Muscle layer of colon (tissue), 2 donors: ENCODE measurements around the gene SLC30A3.
"Not testable (repeated sequence)": the region's sequence is repeated elsewhere in the genome, so short reads cannot be mapped to it uniquely, and the experiment has no call there.

Source experiments
- H3K27ac ChIP-seq: one replicate; pipeline ENCODE4 v1.7.0; 2013; ENCODE audit warnings: low read depth, mild to moderate bottlenecking, low read length, moderate library complexity
- H3K27me3 ChIP-seq, 2 donors: one replicate each; pipeline ENCODE4 v1.7.0; 2013; ENCODE audit warnings: low read length in 2 of 2, mild to moderate bottlenecking in 2 of 2; ENCODE audit not compliant: insufficient read depth in 2 of 2, control insufficient read depth in 1 of 2
- H3K36me3 ChIP-seq: one replicate; pipeline ENCODE4 v1.7.0; 2013; ENCODE audit warnings: mild to moderate bottlenecking, low read length; ENCODE audit not compliant: insufficient read depth
- H3K4me1 ChIP-seq: one replicate; pipeline ENCODE4 v1.7.0; 2013; ENCODE audit warnings: mild to moderate bottlenecking, low read length; ENCODE audit not compliant: insufficient read depth
- H3K4me3 ChIP-seq, 2 donors: one replicate each; pipeline ENCODE4 v1.7.0; 2013; ENCODE audit warnings: low read length in 2 of 2, low read depth in 1 of 2, mild to moderate bottlenecking in 1 of 2, moderate library complexity in 1 of 2
- H3K9ac ChIP-seq: one replicate; pipeline ENCODE4 v1.7.0; 2013; ENCODE audit warnings: low read length
- H3K9me3 ChIP-seq: one replicate; pipeline ENCODE4 v1.7.0; 2013; ENCODE audit warnings: mild to moderate bottlenecking, low read length
- donor health status: abdominal sarcoma.
- donor health status: Adenocarcinoma of cecum.

The SLC30A3 gene

DNA sequence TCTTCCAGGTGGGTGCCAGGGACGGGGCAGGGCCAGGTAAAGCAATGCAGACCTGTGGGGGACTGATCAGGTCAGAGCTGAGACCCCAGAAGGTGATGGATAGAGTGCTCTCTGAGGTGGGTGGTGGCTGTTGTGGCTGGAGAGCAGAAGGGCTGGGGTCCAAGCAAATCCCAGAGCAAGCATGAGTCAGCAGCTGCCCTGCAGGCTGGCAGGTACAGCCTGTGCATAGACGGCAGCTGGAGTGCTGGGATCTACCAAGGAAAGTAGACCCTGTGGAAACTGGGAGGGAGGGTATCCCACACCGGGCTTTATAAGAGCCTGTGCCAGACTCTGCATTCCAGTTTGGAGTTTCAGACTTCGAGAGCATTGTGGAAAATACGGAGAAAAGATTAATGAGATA lies 20.0 kb upstream of the SLC30A3 start:
- Histone ChIP-seq H3K9ac (no peak overlapping the region), H3K4me3 (no peak overlapping the region), H3K27ac (no peak overlapping the region)

DNA sequence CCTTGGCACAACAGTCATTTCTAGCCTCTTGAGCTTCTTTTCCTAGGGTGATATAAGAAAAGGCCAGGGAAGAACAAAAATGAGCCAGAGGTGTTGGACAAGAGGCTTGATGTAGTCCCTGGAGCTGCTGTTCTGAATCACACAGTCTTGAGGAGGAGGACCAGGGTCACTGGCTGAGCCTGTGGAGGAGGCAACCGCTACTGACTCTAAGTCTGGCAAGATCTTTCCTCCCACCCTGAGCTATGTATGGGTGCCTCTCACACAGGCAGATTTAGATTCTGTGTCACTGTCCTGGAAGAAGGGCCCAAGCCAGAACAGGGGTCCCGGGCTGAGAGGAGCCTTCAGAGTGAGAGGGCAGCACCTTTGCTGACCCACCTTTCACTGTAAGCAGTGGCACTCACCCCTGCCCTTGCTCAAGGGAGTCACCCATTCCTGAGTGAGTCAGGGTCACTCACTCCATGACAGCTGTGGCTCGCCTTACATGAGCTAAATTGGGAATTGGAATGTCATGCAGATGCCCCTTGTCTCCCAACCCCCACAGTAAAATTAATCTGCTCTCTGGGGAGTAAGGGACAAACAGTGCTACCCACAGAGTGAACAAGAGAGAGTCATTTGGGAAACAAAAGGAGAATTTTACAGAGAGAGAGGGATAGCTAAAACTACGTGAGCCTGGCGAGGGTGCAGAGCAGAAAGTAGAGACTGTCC lies 19.2 kb upstream of the SLC30A3 start, which contains the start of gene TRIM54:
Gene TRIM54 (plus strand): TSS at position 575 of the 705 bp plus-strand sequence. CDS start 303 bp downstream, outside the sequence.
- Histone ChIP-seq H3K9ac (no peak within 1 kb of the TSS), H3K36me3 (no peaks in the 10 kb centered on the region), H3K27me3 (peaks cover 0 to 10% of the 10 kb centered on the region in 2 donors), H3K9me3 (no peaks in the 10 kb centered on the region), H3K27ac (no peak within 1 kb of the TSS), H3K4me3 (no peak within 1 kb of the TSS), H3K4me1 (peaks cover 4% of the 10 kb centered on the region)

More for the DNA sequence above, 20.0 kb upstream of the SLC30A3 start:
- Histone ChIP-seq H3K9me3 (no peaks in the 10 kb centered on the region), H3K27me3 (peaks cover 0 to 10% of the 10 kb centered on the region in 2 donors), H3K36me3 (no peaks in the 10 kb centered on the region), H3K4me1 (peaks cover 4% of the 10 kb centered on the region)

DNA sequence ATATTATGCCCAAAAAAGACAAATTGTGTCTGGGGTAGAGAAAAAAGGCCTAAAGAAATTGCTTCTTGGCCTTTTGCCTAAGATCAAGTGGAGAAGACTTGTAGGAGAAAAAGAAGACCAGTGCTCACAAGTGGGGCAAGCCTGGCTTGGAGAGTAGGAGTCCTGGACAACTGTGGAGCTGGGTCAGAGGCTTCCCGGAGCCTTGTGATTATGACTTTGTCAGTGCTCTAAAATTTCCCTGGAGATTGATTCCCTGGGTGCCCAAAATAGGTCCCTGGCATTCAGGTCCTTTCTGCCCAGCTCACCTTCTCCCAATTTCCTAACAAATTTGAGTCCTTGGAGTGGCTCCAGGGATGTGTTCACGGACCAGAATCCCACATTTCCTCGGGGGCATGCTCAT lies 18.6 kb upstream of the SLC30A3 start:
- Histone ChIP-seq H3K9me3 (no peaks in the 10 kb centered on the region), H3K9ac (no peak overlapping the region), H3K36me3 (no peaks in the 10 kb centered on the region), H3K4me3 (no peak overlapping the region), H3K27ac (no peak overlapping the region), H3K4me1 (peaks cover 4% of the 10 kb centered on the region), H3K27me3 (peaks cover 0 to 10% of the 10 kb centered on the region in 2 donors)

DNA sequence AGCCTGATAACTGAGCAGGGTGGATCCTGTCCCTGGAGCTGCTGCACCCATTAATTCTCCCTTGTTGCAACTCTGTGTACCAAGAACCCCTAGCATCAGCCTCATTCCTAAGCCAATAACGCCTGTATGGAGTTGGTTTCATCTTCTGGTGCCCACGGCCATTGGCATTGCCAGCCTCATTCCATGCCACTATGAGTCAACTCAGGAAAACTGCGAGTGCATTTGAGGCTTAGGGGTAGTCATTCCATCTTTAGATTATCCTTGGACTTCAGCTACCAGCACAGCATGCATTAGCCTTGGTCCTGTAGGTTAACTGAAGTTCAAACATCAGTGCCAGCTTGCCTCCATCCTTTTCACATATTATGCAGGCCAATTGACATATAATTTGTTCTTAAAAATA lies 18.0 kb upstream of the SLC30A3 start:
- Histone ChIP-seq H3K4me3 (no peak overlapping the region), H3K4me1 (peaks cover 4% of the 10 kb centered on the region), H3K36me3 (no peaks in the 10 kb centered on the region), H3K27ac (no peak overlapping the region), H3K27me3 (peaks cover 0 to 10% of the 10 kb centered on the region in 2 donors), H3K9me3 (no peaks in the 10 kb centered on the region), H3K9ac (no peak overlapping the region)

DNA sequence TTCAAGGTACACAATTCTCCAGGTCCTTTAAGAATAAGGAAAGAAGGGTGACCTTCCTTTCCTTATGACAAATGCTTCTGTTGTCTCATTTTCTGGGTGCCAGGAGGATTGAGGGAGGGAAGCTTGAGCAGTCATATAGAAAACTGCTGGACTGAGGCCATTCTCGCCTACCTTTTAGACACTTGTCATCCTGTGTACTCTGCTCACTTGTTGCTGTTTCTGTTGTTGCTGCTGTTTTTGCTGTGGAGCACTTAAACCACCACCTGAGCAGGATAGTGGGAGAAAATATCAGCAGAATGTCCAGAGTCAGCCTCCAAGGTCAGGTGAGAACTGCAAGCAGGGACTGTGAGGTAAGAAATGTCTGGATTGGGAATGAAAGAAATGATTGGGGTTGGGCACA lies 15.2 kb upstream of the SLC30A3 start:
- Histone ChIP-seq H3K27me3 (peaks cover 0 to 9% of the 10 kb centered on the region in 2 donors), H3K27ac (no peak overlapping the region), H3K36me3 (no peaks in the 10 kb centered on the region)

DNA sequence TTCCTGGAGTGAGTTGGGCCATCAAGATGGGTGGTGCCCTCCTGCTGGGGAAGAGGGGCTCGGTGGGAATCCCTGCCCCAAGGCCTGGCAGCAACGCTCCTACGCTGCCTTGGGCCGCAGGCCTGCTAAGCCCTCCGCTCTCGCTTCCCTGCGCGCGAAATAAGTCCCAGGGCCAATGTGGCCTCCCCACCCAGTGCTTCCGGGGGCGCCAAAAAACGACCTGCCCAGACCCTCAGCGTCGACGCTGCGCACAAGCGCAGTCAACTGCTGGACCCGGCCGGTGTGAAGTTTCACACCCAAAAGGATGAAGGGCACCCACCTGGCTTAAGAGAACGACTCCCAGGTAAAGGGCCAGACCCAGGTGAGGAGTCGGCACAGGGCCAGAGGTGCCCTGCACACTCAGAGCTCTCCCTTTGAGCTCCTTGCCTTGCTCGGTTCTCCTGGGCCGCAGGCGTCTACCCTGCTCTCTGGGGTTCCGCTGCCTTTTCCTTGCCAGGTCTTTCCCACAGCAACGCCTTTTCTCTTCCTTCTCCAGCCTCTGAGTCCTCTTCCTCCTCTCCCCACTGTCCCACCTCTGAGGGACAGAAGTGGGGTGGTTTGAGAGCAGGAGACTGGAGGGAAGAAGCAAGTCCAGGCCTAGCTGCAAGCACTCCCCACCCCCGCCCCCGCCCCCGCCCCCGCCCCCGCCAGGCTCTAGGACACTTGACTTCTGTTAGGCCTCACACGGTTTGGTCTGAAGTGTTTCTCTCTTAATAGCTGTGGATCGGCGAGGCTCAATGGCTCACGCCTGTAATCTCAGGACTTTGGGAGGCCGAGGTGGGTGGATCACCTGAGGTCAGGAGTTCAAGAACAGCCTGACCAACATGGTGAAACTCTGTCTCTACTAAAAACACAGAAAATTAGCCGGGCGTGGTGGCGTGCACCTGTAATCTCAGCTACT lies 12.6 kb upstream of the SLC30A3 start, which contains the start of gene DNAJC5G:
Gene DNAJC5G (plus strand): TSS at position 223 of the 940 bp plus-strand sequence. CDS start 1,296 bp downstream, outside the sequence.
- no peak within 1 kb of the TSS for H3K27ac ChIP-seq
- H3K36me3 ChIP-seq, result no peaks in the 10 kb centered on the region
- peaks cover 4% of the 10 kb centered on the region for H3K4me1 ChIP-seq
- no peaks in the 10 kb centered on the region for H3K27me3 ChIP-seq
- no peak within 1 kb of the TSS for H3K9ac ChIP-seq
- no peak within 1 kb of the TSS for H3K4me3 ChIP-seq
- no peaks in the 10 kb centered on the region for H3K9me3 ChIP-seq

More for the DNA sequence above, 15.2 kb upstream of the SLC30A3 start:
- H3K9me3 ChIP-seq, result no peaks in the 10 kb centered on the region
- no peak overlapping the region for H3K9ac ChIP-seq
- peaks cover 4% of the 10 kb centered on the region for H3K4me1 ChIP-seq
- no peak overlapping the region for H3K4me3 ChIP-seq

DNA sequence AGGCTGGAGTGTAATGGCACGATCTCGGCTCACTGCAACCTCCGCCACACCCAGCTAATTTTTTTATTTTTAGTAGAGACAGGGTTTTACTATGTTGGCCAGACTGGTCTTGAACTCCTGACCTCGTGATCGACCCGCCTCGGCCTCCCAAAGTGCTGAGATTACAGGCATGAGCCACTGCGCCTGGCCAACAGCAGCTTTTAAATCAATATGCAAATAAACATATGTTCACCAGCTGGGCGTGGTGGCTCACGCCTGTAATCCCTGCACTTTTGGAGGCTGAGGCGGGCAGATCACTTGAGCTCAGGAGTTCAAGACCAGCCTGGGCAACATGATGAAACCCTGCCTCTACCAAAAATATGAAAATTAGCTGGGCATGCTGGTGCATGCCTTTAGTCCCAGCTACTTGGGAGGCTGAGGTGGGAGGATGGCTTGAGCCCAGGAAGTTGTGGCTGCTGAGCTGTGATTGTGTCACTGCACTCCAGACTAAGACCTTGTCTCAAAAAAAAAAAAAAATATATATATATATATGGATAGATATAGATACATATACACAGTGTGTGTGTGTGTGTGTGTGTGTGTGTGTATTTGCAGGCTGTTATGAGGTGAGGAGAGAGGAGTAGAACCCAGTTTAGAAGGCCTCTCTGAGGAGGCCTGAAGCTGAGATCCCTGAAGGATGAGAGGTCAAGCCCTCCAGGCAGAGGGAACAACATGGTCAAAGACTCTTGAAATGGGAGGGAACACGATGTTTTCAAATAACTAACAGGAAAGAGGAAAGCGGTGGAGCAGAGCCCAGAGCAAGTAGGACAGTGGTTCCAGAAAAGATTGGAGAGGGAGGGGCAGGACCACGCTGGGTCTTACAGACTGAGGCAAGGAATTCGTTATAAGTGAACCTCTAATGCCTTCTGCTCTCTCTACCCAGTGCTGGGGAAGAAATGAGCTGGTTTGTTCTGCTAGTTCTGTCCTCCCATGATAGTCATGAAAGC lies 10.0 kb upstream of the SLC30A3 start:
- not testable (repeated sequence) for H3K4me1 ChIP-seq, H3K27me3 ChIP-seq, H3K36me3 ChIP-seq, H3K9ac ChIP-seq, H3K27ac ChIP-seq, H3K4me3 ChIP-seq, H3K9me3 ChIP-seq

DNA sequence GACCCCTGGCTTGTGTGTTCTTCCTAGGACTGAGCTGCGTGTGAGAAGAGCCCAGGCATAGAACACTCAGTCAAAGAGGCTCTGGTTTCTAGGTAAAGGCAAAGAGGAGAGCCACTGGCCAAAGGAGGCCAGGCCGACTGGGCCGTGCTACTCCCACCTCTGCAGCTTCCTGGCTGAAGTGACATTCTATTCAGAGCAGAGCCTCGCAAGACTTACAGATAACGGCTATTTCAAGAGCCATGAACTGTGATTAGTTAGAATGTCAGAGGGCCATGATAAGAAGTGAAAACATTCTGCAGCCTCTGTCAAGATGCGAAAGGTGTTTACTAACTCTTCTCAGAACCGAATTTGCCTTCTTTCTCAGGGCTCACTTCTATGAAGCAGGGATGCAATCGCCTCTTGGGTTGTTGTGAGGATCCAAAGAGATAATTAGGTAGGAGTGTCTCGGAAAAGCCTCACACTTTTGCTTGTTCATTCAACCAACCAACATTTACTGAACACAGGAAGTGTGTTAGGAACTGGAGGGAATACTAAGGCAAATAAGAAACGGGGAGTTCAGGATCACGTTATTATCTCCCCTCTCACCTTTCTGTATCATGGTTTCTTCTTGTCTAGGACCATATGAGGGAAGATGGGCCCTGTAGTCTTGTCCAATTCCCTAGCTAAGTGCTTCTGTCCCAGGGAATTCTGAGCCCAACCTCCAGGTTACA lies 8.9 kb upstream of the SLC30A3 start:
- Histone ChIP-seq H3K9ac (no peak overlapping the region), H3K4me1 (no peaks in the 10 kb centered on the region), H3K27me3 (peaks cover 0 to 7% of the 10 kb centered on the region in 2 donors), H3K27ac (no peak overlapping the region), H3K36me3 (no peaks in the 10 kb centered on the region), H3K9me3 (no peaks in the 10 kb centered on the region), H3K4me3 (no peak overlapping the region)

DNA sequence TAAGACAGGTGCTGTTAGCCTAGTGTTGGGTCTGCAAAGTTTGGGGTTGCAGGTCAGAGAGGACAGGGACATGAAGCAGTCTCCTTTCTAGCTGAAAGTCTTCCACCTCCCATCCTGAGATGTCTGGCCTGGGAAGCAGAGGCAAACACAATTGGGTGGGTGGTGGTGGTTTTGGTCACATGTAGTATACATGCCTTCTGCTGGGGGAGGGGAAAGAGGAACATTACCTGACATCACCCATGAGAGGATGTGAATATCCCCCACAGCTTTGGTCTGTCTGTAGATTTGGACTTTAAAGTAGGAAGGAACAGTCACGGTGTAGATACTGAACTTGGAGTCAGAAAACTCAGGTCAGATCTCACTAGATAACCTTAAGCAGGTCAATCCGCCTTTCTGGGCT lies 7.8 kb upstream of the SLC30A3 start:
- Histone ChIP-seq H3K36me3 (no peaks in the 10 kb centered on the region), H3K9ac (no peak overlapping the region)

DNA sequence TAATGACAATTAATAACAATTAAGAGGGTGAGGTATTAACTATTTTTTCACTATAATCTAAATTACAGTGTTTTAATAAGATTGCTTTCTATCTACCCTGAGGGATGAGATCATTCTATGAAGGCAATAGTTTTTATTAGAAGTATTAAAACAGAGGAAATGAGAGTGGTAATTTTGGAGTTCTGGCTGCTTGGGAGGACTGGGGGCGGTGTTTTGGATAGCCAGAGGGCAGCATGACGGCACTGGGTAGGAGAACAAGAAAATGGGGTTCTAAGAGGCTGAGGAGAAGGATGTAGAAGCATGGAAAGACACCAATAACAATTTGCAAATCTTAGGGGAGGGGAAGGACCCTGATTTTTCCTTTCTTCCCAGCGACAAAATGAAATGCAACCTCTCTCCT lies 7.3 kb upstream of the SLC30A3 start:
- Histone ChIP-seq H3K27ac (no peak overlapping the region), H3K4me1 (no peaks in the 10 kb centered on the region), H3K27me3 (peaks cover 11 to 15% of the 10 kb centered on the region in 2 donors), H3K9ac (no peak overlapping the region), H3K36me3 (no peaks in the 10 kb centered on the region), H3K9me3 (no peaks in the 10 kb centered on the region), H3K4me3 (no peak overlapping the region)

More for the DNA sequence above, 7.8 kb upstream of the SLC30A3 start:
- Histone ChIP-seq H3K27ac (no peak overlapping the region), H3K4me1 (no peaks in the 10 kb centered on the region), H3K4me3 (no peak overlapping the region), H3K27me3 (peaks cover 6 to 10% of the 10 kb centered on the region in 2 donors), H3K9me3 (no peaks in the 10 kb centered on the region)
